ENCODE results near the gene SPTBN5.

Gene SPTBN5

DNA sequence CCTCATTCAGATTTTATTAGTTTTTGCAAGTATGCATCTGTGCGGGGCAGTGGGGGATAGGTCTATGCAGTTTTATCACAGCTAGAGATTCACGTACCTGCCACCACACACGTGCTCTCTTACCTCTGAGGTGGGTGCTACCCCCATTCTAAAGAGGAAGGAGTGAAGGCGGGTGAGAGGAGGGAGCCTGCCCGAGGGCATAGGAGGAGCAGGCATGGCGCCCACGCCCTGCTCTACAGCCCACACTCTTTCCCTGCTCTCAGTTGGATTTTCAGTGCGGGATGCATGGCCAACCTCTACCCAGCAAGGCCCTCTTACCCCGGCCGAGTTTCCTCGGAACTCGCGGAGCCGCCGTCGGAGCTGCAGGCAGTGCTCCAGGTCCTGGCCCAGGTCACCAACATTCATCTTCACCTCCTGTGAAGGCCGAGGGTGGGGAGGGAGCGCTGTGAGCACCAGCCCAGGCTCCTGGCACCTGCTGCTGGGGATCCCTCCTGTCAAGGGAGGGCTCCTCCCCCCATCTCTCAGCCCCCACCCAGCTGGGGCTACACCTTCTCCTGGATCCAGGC, 28.3 kb downstream of the SPTBN5 start:
- TF ChIP-seq, protein P1, sequence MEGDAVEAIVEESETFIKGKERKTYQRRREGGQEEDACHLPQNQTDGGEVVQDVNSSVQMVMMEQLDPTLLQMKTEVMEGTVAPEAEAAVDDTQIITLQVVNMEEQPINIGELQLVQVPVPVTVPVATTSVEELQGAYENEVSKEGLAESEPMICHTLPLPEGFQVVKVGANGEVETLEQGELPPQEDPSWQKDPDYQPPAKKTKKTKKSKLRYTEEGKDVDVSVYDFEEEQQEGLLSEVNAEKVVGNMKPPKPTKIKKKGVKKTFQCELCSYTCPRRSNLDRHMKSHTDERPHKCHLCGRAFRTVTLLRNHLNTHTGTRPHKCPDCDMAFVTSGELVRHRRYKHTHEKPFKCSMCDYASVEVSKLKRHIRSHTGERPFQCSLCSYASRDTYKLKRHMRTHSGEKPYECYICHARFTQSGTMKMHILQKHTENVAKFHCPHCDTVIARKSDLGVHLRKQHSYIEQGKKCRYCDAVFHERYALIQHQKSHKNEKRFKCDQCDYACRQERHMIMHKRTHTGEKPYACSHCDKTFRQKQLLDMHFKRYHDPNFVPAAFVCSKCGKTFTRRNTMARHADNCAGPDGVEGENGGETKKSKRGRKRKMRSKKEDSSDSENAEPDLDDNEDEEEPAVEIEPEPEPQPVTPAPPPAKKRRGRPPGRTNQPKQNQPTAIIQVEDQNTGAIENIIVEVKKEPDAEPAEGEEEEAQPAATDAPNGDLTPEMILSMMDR (IDR thresholded peaks at IDR 0.05), result no peak

DNA sequence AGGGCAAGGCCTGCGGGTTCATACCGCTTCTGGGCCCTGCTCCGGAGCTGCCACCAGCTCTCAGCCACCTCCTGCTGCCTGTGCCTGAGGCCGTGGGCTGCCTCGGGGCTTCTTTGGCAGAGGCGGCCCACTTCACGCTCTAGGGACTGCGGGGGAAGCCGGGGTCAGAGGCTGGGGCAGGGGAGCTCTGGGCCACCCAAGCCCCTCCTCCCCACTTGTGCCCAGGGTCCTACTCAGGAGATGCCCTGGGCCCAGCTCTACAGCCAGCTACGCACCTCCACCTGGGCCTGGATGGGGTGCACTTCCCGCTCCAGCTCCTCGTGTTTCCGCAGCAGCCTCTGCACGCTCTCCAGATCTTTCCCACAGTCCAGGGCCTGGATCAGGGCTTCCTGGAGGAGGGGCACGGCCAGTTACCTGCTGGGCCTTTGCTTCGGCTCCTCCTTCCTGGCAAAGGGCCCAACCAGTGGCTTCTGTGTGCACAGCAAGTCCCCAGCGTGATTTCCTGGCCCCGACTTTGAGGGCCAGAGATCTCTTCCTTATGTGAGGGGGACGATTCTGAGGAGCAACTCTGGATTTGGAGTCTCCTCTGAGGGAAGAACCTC, 31.2 kb downstream of the SPTBN5 start:
- TF ChIP-seq, protein P1 (IDR thresholded peaks at IDR 0.05), result no peak

More for the DNA sequence above, 28.3 kb downstream of the SPTBN5 start:
- H3K36me3 Mint-ChIP-seq (ENCODE audit: low read depth), result no peaks in the 10 kb centered on the region
- H3K4me1 Mint-ChIP-seq, result peaks cover 69% of the 10 kb centered on the region
- no peaks in the 10 kb centered on the region for H3K9me3 Mint-ChIP-seq
- no peak overlapping the region for H3K4me3 Mint-ChIP-seq
- H3K27me3 Mint-ChIP-seq (ENCODE audit: low read depth, poor library complexity), result peaks cover 5% of the 10 kb centered on the region
- DNase-seq, result no peak
- H3K27ac Mint-ChIP-seq, result no peak overlapping the region

DNA sequence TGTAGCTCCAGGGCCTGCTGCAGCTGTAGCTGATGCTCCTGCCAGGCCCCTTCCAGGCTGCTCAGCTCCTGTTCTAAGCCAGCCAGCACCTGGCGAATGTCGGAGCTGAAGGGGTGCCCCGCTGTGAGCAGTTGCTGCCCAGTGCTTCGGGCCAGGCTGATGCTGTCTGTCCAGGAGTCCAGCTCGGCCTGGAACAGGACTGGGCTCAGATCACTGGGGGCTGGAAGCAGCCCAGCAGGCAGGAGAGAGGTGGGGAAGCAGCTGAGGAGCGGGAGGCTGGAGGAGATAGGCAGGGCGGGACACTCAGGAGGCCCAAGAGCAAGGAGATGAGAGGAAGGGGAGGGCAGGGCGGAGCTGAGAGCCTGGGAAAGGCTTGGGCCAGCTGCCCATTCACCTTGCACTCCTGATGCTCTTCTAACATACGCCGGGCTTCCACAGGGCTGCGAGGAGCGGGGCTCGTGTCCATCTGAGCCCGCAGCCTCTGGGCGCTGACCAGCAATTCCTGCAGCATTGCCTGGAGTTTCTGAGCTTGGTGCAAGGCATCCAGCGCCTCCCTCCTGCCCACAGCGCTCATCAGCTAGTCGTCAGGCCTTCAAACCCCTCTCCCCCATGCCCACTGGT, 32.0 kb downstream of the SPTBN5 start:
- Mint-ChIP-seq H3K4me1 (peaks cover 74% of the 10 kb centered on the region), H3K27ac (no peak overlapping the region), H3K36me3 (ENCODE audit: low read depth) (no peaks in the 10 kb centered on the region), H3K4me3 (no peak overlapping the region), H3K9me3 (no peaks in the 10 kb centered on the region), H3K27me3 (ENCODE audit: low read depth, poor library complexity) (peaks cover 9% of the 10 kb centered on the region)
- TF ChIP-seq, protein P1 (IDR thresholded peaks at IDR 0.05), result no peak
- DNase-seq, result no peak

More for the DNA sequence above, 31.2 kb downstream of the SPTBN5 start:
- Mint-ChIP-seq H3K27ac (peak overlapping the region; percentile 89), H3K9me3 (no peaks in the 10 kb centered on the region), H3K4me1 (peaks cover 78% of the 10 kb centered on the region), H3K36me3 (ENCODE audit: low read depth) (no peaks in the 10 kb centered on the region), H3K4me3 (no peak overlapping the region), H3K27me3 (ENCODE audit: low read depth, poor library complexity) (peaks cover 7% of the 10 kb centered on the region)
- no peak for DNase-seq

DNA sequence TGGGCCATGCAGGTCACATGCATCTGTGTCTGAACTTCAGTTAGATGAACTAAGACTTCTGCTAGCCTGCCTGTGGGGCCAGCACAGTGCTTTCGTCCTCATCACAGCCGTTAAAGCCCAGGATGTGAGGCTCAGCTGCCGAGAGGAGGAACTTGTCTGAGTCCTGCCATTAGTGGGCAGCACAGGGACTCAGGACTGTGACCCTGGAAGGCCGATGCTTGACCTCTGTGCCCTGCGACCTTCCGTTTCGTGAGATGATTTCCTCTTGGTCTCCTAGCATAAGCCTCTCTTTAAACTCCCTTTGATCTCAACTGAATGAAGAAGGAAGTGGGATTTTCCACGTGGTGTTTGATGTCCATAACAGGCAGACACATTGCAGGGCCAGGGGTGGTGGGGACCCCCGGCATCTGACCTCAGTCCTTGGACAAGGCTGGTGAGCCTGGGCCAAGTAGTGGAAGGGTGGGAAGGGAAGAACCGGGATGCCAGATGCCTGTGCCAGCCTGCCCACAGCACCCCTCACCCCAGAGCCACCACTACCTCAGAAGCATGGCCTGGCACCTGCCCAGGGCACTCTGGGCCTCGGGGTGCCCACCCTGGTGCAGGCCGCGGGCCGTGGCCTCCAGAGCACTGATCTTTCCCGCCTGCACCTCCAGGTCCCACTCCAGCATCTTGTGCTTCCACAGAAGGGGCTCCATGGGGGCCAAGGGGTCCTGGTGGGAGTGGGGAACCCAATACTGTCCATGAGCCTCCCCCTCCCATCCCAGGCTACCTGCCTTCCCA, 33.6 kb downstream of the SPTBN5 start:
- H3K27ac Mint-ChIP-seq, result peak overlapping the region; percentile 13
- H3K27me3 Mint-ChIP-seq (ENCODE audit: low read depth, poor library complexity), result peaks cover 9% of the 10 kb centered on the region
- no peaks in the 10 kb centered on the region for H3K9me3 Mint-ChIP-seq
- H3K4me1 Mint-ChIP-seq, result peaks cover 77% of the 10 kb centered on the region
- no peaks in the 10 kb centered on the region for H3K36me3 Mint-ChIP-seq (ENCODE audit: low read depth)
- peak; percentile 39 for DNase-seq
- TF ChIP-seq, protein P1 (IDR thresholded peaks at IDR 0.05), result no peak
- no peak overlapping the region for H3K4me3 Mint-ChIP-seq

DNA sequence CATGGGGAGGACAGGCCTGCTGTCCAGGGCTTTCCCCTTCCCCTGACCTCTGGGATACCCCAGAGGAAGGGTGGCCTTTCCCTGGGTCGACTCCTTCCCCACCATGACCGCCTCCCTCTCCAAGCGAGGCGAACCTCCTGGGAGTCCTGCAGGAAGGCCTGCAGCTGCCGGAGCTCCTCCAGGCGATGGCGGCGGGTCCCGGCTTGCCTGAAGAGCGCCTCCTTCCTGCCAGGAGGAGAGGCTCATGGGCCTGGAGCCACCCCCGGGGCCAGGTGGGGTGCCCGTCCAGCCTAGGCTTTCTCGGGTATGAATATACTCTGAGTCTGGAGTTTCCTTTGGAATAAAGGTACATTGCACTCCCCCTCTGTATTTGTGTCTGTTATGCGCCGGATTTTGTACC, 35.1 kb downstream of the SPTBN5 start:
- Mint-ChIP-seq H3K4me1 (peaks cover 80% of the 10 kb centered on the region), H3K27ac (peak overlapping the region; percentile 22), H3K27me3 (ENCODE audit: low read depth, poor library complexity) (peaks cover 4% of the 10 kb centered on the region), H3K36me3 (ENCODE audit: low read depth) (no peaks in the 10 kb centered on the region), H3K4me3 (no peak overlapping the region), H3K9me3 (no peaks in the 10 kb centered on the region)
- DNase-seq, result no peak
- TF ChIP-seq, protein P1 (IDR thresholded peaks at IDR 0.05), result no peak
